HepG2 (cell line): Measurements from ENCODE around the gene GPR42. TPM values are rescaled to one million over a fixed set of nuclear protein-coding genes. Genes with fewer than 3 reads are reported as not detected.

ENCODE experiments used
- ATAC-seq: fragments of 200-7000 bp; cut with Tn5 transposase; 3 replicates; pipeline ENCODE4 v1.9.1; 2020; ENCODE audit warnings: mild to moderate bottlenecking, moderate library complexity
- BruUV-seq: library from RNA; stranded (reverse); fragments of 400-500 nt; replicated peaks from 2 replicates; lab custom pipeline; 2021; lab: Mats Ljungman, UMichigan
- CTCF ChIA-PET: fragments of 300-600 bp; formaldehyde crosslinking; extraction: SDS; loops from one replicate; lab custom pipeline; 2021; ENCODE audit warnings: low total read pairs, inconsistent platforms, low intra/inter-chr PET ratio; lab: Yijun Ruan, JAX
- POLR2A ChIA-PET: fragments of 350-600 bp; sonication (Branson Sonifier 250); formaldehyde crosslinking; loops from one replicate; lab custom pipeline; 2020; ENCODE audit warnings: antibody characterized with exemption, inconsistent platforms; lab: Yijun Ruan, JAX
- DNase-seq: peaks from one replicate; pipeline ENCODE4 v3.0.0-alpha.2; 2015; ENCODE audit warnings: low spot score
- FAIRE-seq: peaks from 3 replicates; lab custom pipeline; 2011; peaks lifted over from hg19 to GRCh38; lab: Jason Lieb, UNC
- H2AFZ ChIP-seq: one replicate; pipeline ENCODE4 v1.6.1; 2011; ENCODE audit warnings: low read length, inconsistent platforms
- H3K27ac ChIP-seq: fragments of 300-600 bp; 3 replicates; pipeline ENCODE4 v1.8.0; 2011; ENCODE audit warnings: mixed run types, mild to moderate bottlenecking, mixed read lengths, low read length, inconsistent platforms; ENCODE audit not compliant: insufficient read depth; ENCODE audit errors: extremely low read length
- H3K27me3 ChIP-seq, 2 experiments: fragments of 200-600 bp in 1 of 2; 2 replicates in 1 of 2; 3 replicates in 1 of 2; pipeline versions ENCODE4 v1.6.0 to v1.8.0; 2011; ENCODE audit warnings: low read length in 2 of 2, mild to moderate bottlenecking in 2 of 2, moderate library complexity in 2 of 2, inconsistent platforms in 1 of 2; ENCODE audit not compliant: insufficient read depth in 2 of 2, control insufficient read depth in 1 of 2
- H3K36me3 ChIP-seq, 2 experiments: fragments of 200-600 bp in 1 of 2; replicated peaks in 1 of 2; 2 replicates in 1 of 2; 3 replicates in 1 of 2; pipeline versions ENCODE4 v1.5.1 to v1.8.0; 2011; ENCODE audit warnings: low read length in 2 of 2, inconsistent platforms in 1 of 2; ENCODE audit not compliant: insufficient read depth in 2 of 2, control insufficient read depth in 1 of 2
- H3K4me1 ChIP-seq: 2 replicates; pipeline ENCODE4 v1.5.1; 2012; ENCODE audit warnings: low read length, inconsistent platforms; ENCODE audit not compliant: insufficient read depth
- H3K4me2 ChIP-seq: 2 replicates; pipeline ENCODE4 v1.6.0; 2011; ENCODE audit warnings: low read depth, low read length, inconsistent platforms
- H3K4me3 ChIP-seq, 3 experiments: fragments of 200-600 bp in 1 of 3; sonication (generic), shearing (Covaris generic) in 1 of 3; replicated peaks in 1 of 3; 2 replicates each; pipeline ENCODE4 v1.5.1; 2011 to 2016; ENCODE audit warnings: low read length in 3 of 3, inconsistent platforms in 2 of 3, low read depth in 2 of 3, mild to moderate bottlenecking in 2 of 3, control low read depth in 1 of 3, mixed read lengths in 1 of 3; ENCODE audit not compliant: insufficient read depth in 1 of 3
- H3K79me2 ChIP-seq: one replicate; pipeline ENCODE4 v1.6.1; 2011; ENCODE audit warnings: low read length, inconsistent platforms; ENCODE audit not compliant: insufficient read depth
- H3K9ac ChIP-seq: 2 replicates; pipeline ENCODE4 v1.6.0; 2011; ENCODE audit warnings: mild to moderate bottlenecking, low read depth, low read length, inconsistent platforms; ENCODE audit not compliant: insufficient read depth
- H3K9me3 ChIP-seq: 2 replicates; pipeline ENCODE4 v1.5.1; 2012; ENCODE audit warnings: mild to moderate bottlenecking, low read length
- H4K20me1 ChIP-seq: 2 replicates; pipeline ENCODE4 v1.6.0; 2011; ENCODE audit warnings: inconsistent platforms, mild to moderate bottlenecking, low read length, moderate library complexity; ENCODE audit not compliant: insufficient read depth
- GRHL1 ChIP-seq: sonication (generic); formaldehyde crosslinking; conservative IDR thresholded peaks from 2 replicates; pipeline ENCODE4 v1.8.0; 2022; ENCODE audit warnings: missing genetic modification reagents
- PCBP2 ChIP-seq: fragments of 200-400 bp; formaldehyde crosslinking; optimal IDR thresholded peaks from 2 replicates; pipeline ENCODE3; 2018; ENCODE audit warnings: low read length, low read depth; ENCODE audit not compliant: poor library complexity, severe bottlenecking
- PRMT3 ChIP-seq: sonication (generic); formaldehyde crosslinking; IDR thresholded peaks from 2 replicates; pipeline ENCODE4 v1.8.1; 2022; ENCODE audit warnings: low read depth, mild to moderate bottlenecking, moderate library complexity, missing genetic modification reagents, borderline replicate concordance
- SKI ChIP-seq: fragments of 450-650 bp; IDR thresholded peaks from one replicate; pipeline ENCODE4 v1.6.1; 2018; ENCODE audit warnings: mild to moderate bottlenecking; ENCODE audit not compliant: partially characterized antibody
- TAF1 ChIP-seq: sonication (generic); formaldehyde crosslinking; IDR thresholded peaks from 2 replicates; pipeline ENCODE4 v1.4.0; 2020; ENCODE audit warnings: missing genetic modification reagents
- TEF ChIP-seq: sonication (generic); formaldehyde crosslinking; IDR thresholded peaks from 2 replicates; pipeline ENCODE4 v1.5.0; 2020; ENCODE audit warnings: missing genetic modification reagents
- ZNF280D ChIP-seq: sonication (generic); formaldehyde crosslinking; IDR thresholded peaks from 2 replicates; pipeline ENCODE4 v1.5.1; 2020; ENCODE audit warnings: mild to moderate bottlenecking, missing genetic modification reagents
- WGBS: methylation state at CpG from one replicate; pipeline ENCODE4 v1.1.6; 2017; ENCODE audit warnings: low lambda C conversion rate; 5-methylcytosine and 5-hydroxymethylcytosine counted together
- in situ Hi-C: cut with HindIII; loops from 2 replicates; pipeline ENCODE4 v1.10.0; 2017; ENCODE audit warnings: low pct_unique_long_range_greater_than_20kb; ENCODE audit not compliant: extremely low pct_ligation_motif_present
- intact Hi-C: fragments of 100-400 bp; cut with micrococcal nuclease; formaldehyde crosslinking; loops from one replicate; pipeline ENCODE4 v1.10.0; 2022; ENCODE audit not compliant: unreplicated experiment
- polyA plus RNA-seq, 8 experiments: library from polyadenylated mRNA; depleted of rRNA in 3 of 8; stranded (reverse) in 7 of 8; unstranded in 1 of 8; fragments of >200 nt; fragmentation: Illumina TruSeq in 4 of 8; extraction: Trizol in 4 of 8; gene quantifications; 2 replicates each; pipeline versions ENCODE4 v1.2.1 to v1.2.3, GENCODE V29; 2011 to 2016; ENCODE audit warnings: low read depth in 4 of 8, missing spikeins in 1 of 8, mixed read lengths in 1 of 8; ENCODE audit not compliant: insufficient read depth in 1 of 8
- total RNA-seq, 5 experiments: library from RNA; depleted of rRNA; stranded (reverse); fragments of >200 nt; fragmentation: Illumina TruSeq; extraction: Trizol; gene quantifications; 2 replicates each; pipeline ENCODE4 v1.2.3, GENCODE V29; 2016; ENCODE audit warnings: low read depth in 1 of 5

The GPR42 gene
- total and polyA plus RNA-seq, 2 of the 13 experiments (the other 11 are each of a cell fraction or from before 2014, with no cell fraction given), result not detected

GRCh38 chr19:35337984-35338296, 32.9 kb upstream of the GPR42 start:
- no peak for DNase-seq
- Histone ChIP-seq H3K4me2 (no peak overlapping the region), H3K27ac (no peak overlapping the region), H3K27me3 (no peaks in the 10 kb centered on the region), H2AFZ (no peak overlapping the region), H4K20me1 (no peaks in the 10 kb centered on the region), H3K4me3 (no peak overlapping the region), H3K9ac (no peak overlapping the region), H3K36me3 (no peaks in the 10 kb centered on the region), H3K79me2 (no peaks in the 10 kb centered on the region), H3K9me3 (no peaks in the 10 kb centered on the region), H3K4me1 (peaks cover 17% of the 10 kb centered on the region)
- 78% methylated on average over 13 of the region's 13 CpGs for WGBS
- in situ Hi-C loops, result no loop called here
- no peak for ATAC-seq
- no peak for FAIRE-seq
- intact Hi-C loops, result no loop called here
- ChIA-PET CTCF (no interaction called here), POLR2A (no interaction called here)
- no TSS peak for BruUV-seq
- TF ChIP-seq PRMT3 (CRISPR knock-in tag) (no peak), TEF (CRISPR knock-in tag) (no peak), PCBP2 (no peak), ZNF280D (CRISPR knock-in tag) (no peak), GRHL1 (CRISPR knock-in tag) (no peak), SKI (no peak), TAF1 (no peak)
